Measurements from ENCODE around the gene LGALS7.
"Not testable (repeated sequence)": the region's sequence is repeated elsewhere in the genome, so short reads cannot be mapped to it uniquely, and the experiment has no call there.

The LGALS7 gene

DNA sequence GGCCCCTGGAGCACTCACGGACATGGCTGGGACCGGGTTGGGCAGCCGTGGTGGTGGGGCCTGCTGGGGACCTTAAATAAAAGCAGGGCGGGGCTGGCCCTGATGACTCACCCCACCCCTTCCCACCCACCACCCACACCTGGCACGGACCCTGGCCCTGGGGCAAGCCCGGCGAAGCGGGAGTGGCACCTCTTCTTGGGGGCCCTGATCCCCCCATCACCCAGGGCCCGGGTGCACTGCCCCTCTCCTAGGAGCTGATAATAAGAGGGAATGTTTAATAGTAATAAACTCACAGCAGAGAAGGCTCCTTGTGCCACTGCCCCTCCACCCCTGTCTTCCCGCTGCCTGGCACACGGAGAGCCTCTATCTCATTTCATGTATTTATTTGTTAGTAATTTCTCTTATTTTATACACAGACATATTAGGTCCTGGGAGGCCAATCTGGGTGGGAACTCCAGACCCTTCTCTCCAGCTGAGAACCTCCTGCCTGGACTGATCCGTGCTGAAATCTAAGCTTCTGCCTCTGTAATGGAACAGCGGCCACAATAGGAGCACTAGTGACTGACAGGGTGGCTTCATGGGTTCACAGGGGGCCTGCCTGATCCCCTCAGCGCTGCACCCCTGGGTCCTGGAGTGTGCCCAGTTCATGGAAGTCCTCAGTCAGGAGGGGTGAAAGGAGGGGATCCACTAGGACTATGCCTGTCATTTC is at the start of gene LGALS7:
Gene LGALS7 (minus strand): TSS at position 49 of the 709 bp plus-strand sequence. CDS start 25 bp downstream, at position 24.
- DNase-seq (ENCODE audit: low read depth in 3 of 3): no peak

DNA sequence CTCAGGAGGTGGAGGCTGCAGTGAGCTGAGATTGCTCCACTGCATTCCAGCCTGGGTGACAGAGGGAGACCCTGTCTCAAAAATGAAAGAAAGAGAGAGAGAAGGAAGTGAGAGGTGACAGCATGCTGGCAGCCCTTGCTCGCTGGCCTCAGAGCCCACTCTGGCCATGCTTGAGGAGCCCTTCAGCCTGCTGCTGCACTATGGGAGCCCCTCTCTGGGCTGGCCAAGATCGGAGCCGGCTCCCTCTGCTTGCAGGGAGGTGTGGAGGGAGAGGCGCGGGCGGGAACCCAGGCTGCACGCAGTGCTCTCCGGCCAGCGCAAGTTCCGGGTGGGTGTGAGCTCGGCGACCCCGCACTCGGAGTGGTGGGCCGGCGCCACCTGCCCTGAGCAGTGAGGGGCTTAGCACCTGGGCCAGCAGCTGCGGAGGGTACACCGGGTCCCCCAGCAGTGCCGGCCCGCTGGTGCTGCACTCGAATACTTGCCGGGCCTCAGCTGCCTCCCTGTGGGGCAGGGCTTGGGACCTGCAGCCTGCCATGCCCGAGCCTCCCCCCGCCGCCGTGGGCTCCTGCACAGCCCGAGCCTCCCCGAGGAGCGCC is 48.0 kb upstream of the LGALS7 start:
- not testable (repeated sequence) for DNase-seq (ENCODE audit: low read depth in 3 of 3)

DNA sequence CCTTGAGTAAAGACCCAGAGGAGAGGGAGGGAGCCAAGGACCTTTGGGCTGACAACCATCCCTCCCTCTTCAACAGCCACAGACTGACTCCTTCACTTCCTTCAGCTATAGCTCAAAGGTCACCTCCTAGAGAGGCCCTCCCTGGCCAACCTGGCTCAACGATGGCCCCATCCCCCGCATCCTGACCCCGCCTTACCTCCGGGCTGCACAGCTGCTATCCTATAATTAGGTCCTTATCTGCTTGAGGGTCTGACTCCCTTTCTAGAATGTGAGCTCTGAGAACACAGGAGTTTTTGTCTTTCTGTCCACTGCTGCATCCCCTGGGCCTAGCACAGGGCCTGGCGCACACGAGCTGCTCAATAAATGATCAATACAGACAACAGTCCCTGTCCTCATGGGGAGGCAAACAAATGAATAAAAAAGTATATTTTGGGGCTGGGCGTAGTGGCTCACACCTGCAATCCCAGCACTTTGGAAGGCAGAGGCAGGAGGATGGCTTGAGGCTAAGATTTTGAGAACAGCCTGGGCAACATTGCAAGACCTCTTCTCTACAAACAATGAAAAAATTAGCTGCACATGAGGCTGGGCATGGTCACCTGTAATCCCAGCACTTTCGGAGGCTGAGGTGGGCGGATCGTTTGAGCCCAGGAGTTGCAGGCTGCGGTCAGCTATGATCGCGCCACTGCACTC is 46.1 kb upstream of the LGALS7 start:
- DNase-seq (ENCODE audit: low read depth in 3 of 3): no peak

DNA sequence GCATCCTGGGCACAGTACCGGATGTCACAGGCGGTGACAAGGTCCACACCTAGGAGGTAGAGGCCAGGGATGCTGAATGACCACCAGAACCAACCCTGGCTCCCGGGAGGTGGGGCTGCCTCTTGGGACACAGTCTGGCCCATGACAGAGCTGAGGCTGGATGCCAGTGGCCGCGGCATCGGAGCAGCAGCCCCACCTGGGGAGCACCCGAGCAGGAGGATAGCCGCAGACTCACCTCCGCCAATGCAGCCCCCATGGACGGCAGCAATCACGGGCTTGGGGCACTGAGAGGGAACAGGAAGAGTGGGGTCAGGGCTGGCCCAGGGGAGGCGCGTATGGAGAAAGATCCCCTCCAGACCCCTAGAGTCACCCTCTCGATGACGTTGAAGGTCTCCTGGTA is 43.8 kb upstream of the LGALS7 start:
- no peak for DNase-seq (ENCODE audit: low read depth in 3 of 3)

DNA sequence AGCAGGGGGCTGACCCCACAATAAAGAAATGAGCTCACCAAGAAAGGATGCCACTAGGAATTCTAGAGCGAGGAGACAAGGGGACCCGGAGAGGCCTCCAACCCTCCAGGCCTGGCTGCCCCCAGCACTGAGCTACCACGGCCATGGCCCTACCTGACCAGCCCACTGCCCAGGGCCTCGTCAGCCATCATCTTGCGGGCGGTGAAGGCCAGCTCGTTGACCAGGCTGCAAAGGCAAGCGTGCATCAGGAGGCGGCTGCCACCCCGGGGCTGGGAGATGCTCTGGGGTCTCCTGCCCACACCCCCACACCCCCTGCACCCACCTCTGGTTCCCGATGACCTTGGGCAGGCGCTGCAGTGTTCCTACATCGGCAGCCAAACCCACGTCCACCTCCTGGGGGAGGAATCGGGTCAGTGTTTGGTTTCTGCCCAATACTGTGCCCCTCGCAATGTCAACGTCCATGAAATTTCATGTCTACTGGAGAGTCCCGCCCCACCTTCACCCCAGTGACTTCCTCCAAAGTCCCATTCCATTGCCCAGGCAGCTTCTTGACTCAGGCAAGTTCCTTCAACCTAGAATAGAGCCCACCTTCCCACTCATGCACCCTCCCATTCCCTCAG is 42.9 kb upstream of the LGALS7 start:
- DNase-seq (ENCODE audit: low read depth in 3 of 3): no peak

DNA sequence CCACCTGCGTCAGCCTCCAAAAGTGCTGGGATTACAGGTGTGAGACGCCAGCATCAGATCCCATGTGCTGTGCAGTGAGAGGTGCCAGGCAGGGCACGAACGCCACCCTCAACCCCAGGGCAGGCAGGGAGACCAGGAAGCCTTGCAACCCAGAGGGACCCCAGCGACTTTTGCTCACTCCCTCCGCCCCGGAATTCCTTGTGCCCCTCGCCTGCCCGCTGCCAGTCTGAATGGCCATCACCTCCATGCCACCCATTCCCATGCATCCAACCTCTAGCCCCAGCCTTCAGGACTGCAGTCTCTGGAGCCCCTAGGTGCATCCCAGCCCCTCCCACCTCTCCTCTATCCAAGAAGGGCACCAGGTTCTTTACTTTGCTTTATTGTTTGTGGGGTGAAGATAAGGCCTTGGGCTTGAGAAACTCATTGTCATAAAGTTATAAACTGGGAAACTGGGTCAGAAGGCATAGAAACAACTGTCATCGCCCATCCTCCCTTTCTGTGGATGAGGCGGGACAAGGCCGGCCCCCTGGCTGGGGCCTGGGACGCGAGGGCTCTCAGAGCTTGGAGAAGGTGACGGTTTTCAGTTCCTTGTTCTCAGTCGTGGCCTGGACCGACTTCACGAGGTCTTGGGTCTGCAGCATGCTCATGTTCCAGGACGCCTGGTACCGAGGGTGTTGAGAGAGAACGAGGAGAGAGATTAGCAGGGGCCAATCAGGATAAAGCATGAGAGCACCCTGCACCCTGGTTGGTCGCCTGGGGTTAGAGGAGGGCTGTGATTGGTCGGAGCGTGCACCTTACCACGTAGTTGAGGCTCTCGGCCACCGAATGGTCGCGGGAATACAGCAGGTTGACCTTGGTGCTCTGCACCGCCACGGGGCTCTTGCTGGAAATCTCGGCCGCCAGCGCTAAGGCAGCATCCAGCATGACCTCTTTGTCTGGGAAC is 42.0 kb upstream of the LGALS7 start:
- no peak for DNase-seq (ENCODE audit: low read depth in 3 of 3)

DNA sequence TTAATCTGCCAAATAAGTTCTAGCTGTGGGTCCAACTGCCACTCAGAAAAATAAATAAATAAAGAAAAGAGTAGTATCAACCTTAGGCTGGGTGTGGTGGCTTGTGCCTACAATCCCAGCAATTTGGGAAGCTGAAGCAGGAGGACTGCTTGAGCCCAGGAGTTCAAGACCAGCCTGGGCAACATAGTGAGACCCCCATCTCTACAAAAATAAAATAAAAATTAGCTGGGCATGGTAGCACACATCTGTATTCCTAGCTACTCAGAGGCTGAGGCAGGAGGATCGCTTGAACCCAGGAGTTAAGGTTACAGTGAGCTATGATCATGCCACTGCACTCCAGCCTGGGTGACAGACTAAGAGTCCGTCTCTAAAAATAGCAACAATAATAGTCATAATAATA is 40.6 kb upstream of the LGALS7 start:
- DNase-seq (ENCODE audit: low read depth in 3 of 3): not testable (repeated sequence)

DNA sequence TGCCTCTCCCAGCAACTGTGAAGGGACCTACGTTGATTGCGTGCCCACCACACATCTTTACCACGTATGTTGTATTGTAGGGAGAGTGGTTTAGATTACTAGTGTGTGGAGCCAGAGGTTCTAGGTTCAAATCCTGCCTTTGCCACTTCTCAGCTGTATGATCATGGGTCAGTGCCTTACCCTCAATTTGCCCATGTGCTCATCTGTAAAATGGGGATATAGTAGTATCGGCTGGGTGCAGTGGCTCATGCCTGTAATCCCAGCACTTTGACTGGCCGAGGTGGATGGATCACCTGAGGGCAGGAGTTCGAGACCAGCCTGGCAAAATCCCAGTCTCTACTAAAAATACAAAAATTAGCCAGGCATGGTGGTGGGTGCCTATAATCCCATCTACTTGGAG is 40.0 kb upstream of the LGALS7 start:
- no peak for DNase-seq (ENCODE audit: low read depth in 3 of 3)

DNA sequence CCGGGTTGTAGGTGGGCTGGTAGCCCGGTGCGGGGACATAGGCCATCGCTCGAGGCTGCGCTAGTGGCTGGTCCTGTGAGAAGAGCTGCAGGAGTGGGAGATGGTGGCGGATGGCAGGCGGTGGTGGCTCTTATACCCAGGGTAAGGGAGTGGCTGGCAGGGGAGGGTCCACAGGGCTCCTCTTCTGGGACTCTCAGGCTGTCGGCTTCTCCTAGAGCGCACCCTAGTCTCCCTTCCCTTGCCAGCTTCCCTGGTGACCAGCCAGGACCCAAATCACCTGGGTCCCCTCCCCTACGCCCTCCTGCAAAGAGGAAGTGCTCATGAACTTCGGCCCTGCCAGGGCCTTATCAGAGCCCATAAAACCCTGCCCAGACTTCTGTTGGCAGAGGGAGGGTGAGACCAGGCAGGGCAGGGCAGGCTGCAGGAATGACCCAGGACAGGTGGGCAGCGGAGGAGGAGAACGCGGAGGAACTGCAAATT is 39.6 kb upstream of the LGALS7 start, which contains the start of gene LGALS4:
Gene LGALS4 (minus strand): TSS at position 105 of the 480 bp plus-strand sequence. CDS start 59 bp downstream, at position 46.
- DNase-seq (ENCODE audit: low read depth in 3 of 3): no peak

DNA sequence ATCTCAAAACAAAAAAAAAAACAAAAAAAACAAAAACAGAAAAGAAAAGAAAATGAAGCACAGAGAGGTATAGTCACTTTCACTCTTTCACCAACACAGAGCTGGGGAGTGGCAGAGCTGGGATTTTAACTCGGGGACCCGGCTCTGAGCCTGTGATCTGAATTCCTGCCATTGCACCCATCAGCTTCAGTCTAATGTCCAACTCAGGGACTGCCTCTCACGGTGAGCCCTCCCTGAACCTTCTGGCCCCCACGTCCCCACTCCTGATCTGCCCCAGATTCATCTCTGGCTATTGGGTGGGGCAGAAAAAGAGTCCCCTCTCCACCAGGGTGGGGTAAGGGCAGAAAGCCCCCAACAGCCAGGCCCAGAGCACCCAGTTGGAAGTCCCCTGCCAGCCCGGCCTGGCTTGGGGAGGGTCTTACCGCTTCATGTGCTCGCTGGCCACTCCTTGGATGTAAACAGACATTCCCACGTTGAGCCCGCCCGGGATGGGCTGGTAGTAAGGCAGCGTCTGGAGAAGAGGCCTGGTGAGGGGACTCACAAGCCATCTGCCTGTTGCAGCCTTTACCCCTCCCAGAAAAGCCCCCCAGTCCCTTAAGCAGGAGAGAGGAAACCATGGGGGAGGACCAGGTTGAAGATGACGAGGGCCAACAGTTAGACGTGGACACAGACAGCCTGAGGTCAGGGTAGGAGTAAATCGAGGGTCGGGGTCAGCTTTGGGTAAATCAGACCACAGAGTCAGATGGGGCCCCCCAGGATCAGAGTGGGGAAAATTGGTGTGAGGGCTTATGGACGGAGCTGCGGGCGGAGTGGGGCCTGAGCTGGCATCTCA is 38.9 kb upstream of the LGALS7 start:
- no peak for DNase-seq (ENCODE audit: low read depth in 3 of 3)

DNA sequence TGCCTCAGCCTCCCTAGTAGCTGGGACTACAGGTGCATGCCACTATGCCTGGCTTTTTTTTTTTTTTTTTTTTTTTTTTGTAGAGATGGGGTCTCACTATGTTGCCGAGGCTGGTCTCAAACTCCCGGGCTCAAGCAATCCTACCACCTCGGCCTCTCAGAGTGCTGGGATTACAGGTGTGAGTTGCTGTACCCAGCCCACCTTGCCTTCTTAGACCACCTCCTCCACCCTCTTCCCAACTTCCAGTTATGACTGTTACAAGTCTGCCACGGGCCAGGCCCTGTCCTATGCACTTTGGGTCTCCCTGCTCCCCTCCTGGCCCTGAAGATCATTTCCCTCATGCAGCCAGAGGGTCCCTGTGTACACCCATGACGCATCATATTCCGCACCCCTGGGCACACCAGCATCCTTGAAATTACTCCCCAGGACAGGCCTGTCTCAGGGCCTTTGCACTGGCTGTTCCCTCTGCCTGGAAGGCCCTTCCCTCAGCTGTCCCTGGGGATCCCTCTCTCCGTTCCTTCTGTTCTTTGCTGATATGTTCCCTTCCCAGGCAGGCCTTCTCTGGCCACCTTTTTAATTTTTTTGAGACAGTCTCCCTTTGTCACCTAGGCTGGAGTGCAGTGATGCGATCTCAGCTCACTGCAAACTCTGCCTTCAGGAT is 36.4 kb upstream of the LGALS7 start:
- DNase-seq (ENCODE audit: low read depth in 3 of 3): no peak

DNA sequence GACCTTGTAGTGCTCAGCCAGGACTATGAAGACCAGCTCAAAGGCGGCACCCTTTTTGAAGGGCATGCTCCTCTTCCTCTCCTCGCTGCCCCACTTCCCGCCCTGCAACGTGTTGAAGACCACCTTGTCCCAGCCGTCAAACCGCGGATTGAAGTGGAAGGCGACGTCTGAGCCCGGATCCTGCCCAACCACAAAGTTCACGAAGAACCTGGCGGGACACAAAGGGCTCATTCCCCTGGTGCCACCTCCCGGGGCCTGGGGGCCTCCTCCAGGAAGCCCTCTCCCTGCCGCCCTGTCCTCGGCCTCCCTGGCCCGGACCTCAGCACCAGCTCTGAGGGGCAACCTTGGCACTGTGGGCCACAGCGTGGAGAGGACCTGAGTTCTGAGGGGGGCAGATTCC is 35.4 kb upstream of the LGALS7 start:
- DNase-seq (ENCODE audit: low read depth in 3 of 3): no peak

DNA sequence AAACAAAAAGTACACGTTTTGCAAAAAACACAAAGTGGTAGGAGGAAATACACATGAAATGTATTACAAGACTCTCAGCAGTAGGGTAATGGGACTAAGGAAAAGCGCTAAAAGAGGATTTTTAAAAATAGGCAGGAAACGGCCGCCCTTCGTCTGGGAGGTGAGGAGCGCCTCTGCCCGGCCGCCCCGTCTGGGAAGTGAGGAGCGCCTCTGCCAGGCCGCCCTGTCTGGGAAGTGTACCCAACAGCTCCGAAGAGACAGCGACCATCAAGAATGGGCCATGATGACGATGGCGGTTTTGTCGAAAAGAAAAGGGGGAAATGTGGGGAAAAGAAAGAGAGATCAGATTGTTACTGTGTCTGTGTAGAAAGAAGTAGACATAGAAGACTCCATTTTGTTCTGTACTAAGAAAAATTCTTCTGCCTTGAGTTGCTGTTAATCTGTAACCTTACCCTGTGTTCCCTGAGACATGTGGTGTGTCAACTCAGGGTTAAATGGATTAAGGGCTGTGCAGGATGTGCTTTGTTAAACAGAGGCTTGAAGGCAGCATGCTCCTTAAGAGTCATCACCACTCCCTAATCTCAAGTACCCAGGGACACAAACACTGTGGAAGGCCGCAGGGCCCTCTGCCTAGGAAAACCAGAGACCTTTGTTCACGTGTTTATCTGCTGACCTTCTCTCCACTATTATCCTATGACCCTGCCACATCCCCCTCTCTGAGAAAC is 34.2 kb upstream of the LGALS7 start:
- not testable (repeated sequence) for DNase-seq (ENCODE audit: low read depth in 3 of 3)

DNA sequence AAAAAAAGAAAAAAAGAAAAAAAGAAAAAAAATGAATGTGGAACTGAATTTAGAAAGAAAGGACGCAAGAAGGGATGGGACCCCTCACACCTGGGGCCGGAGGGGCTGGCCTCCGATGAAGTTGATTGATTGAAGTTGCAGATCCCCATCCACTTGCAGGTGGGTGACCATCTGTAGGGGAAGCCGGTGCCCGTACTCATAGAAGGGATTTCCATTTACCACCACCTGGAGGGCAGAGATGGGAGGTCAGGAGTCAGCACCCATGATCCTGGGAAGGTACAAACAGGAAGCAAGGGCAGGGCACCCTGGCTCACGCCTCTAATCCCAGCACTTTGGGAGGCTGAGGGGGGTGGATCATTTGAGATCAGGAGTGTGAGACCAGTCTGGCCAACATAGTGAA is 33.1 kb upstream of the LGALS7 start:
- no peak for DNase-seq (ENCODE audit: low read depth in 3 of 3)

DNA sequence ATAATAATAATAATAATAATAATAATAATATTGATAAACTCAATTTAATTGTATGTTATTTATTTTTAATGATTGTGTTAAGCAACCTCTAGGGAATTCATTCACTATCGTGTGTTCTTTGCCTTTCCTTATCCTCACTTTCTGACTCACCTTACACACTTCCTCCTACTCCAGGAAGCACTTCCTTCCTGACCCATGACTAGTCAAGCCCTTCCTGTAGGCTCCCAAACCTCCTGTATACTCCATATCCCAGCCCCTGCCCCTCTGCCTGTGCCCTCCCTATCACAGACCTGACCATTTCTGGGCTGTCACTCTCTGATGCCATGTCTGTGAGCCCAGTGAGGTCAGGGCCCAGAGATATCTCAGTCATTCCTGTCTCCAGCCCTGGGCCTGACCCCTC is 31.9 kb upstream of the LGALS7 start:
- DNase-seq (ENCODE audit: low read depth in 3 of 3): no peak

DNA sequence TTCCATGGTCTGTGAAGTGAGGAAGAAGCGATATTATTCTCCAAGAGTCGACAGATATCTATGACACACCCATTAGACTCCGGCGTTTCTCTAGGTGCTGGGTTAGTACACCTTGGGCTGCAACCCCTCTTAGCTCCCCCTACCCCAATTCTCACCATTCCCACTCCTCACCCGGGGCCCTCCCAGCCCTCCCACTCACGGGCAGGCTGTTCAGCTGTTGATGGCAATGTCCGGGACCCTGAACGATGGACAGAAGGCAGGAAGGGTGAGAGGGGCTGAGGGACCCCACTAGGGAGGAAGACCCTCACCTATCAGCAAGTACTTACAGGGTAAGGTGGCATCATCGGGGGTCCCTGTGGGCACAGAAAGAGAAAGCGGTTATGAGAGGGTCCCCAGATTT is 30.2 kb upstream of the LGALS7 start:
- no peak for DNase-seq (ENCODE audit: low read depth in 3 of 3)

DNA sequence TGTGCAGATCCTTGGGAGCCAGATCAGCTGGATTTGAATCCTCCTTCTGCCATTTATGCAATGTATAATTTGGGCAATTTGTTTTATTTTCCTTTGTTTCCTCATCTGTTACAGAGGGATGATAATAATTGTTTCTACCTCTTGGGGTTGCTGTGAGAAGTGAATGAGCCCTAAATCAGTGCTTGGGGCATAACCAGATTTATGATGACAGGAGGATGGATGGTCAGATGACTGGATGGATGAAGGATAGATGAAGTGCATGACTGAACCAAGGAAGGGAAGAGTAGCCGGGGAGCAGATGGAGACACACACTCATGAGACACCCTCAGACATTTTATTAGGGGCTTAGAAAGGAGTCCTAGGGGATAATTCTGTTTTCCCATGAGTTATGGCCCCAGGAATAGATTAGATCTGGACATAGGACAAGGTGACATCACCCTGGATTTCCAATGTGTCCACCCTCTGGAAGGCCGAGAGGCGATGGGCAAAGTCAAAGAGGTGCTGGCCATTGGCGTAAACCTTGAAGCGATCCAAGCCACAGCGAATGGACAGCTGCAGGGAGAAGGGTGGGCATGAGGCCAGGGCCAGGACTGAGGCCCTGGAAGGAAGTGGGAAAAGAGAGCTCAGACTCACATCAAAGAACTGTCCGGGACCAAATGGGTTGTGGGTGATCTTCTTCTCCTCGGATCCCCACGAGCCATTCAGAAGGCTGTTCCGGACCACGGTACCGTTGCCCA is 28.2 kb upstream of the LGALS7 start:
- no peak for DNase-seq (ENCODE audit: low read depth in 3 of 3)

DNA sequence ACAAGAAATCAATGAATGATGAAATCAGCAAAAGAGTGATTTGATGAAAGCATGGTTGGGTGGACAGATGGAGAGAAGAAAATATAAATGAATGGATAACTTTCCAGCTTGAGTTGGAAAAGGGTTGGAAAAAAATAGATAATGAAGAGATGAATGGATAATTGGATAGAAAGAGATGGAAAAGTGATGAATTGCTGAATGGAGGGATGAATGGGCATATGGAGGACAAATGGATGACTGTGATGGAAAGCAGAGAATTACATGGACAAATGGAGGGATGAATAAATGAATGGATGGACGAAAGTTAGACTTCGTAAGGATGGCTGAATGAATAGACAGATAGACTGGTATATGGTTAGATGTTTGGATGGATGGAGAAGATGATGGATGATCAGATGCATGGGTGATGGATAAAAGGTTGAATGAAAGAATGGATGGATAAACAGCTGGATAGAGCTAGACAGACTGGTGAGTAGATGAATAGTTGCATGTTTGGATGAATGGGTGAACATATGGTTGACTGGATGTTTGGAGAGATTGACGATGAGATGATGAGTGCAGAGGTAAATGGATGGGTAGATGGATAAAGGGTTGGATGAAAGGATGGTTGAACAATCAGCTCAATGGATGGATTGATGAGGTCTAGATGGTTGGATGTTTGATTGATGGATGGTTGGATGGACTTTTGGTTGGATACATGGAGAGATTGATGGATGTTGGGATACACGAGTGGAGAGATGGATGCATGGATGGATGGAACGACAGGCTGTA is 27.4 kb upstream of the LGALS7 start:
- no peak for DNase-seq (ENCODE audit: low read depth in 3 of 3)

Data from stimulated activated CD4-positive, alpha-beta T cell treated with anti-CD3 and anti-CD28 coated beads, TNF-alpha, amount 100 ng/mL, for 4 hours (primary cell).